OCI-LY7 (cell line): Measurements from ENCODE around the gene CACNA1I. TPM values are rescaled to one million over a fixed set of nuclear protein-coding genes. Genes with fewer than 3 reads are reported as not detected.

Source experiments
- BruUV-seq: library from RNA; stranded (reverse); fragments of 400-500 nt; replicated peaks from 2 replicates; lab custom pipeline; 2021; lab: Mats Ljungman, UMichigan
- CTCF ChIA-PET: fragments of 300-600 bp; sonication (Branson Sonifier 250); formaldehyde crosslinking; loops from one replicate; lab custom pipeline; 2022; ENCODE audit warnings: antibody characterized with exemption; ENCODE audit not compliant: unreplicated experiment; lab: Charles Lee
- POLR2A ChIA-PET: fragments of 300-600 bp; sonication (Branson Sonifier 250); formaldehyde crosslinking; loops from one replicate; lab custom pipeline; 2022; ENCODE audit warnings: antibody characterized with exemption; lab: Charles Lee
- DNase-seq: peaks from one replicate; pipeline ENCODE4 v3.0.0-alpha.2; 2015; ENCODE audit warnings: low spot score
- H2AFZ ChIP-seq: fragments of 200-600 bp; sonication (generic), shearing (Covaris generic); 2 replicates; pipeline ENCODE4 v1.6.1; 2014; ENCODE audit warnings: mild to moderate bottlenecking, antibody characterized with exemption, low read length, moderate library complexity
- H3K27ac ChIP-seq: fragments of 200-600 bp; sonication (generic); 2 replicates; pipeline ENCODE4 v1.5.1; 2014; ENCODE audit warnings: mixed run types, low read depth, mild to moderate bottlenecking, moderate library complexity, low read length, inconsistent platforms; ENCODE audit not compliant: poor library complexity, severe bottlenecking
- H3K36me3 ChIP-seq: fragments of 200-600 bp; sonication (generic); 2 replicates; pipeline ENCODE4 v1.6.1; 2014; ENCODE audit warnings: mild to moderate bottlenecking, antibody characterized with exemption, low read length, moderate library complexity, mixed read lengths; ENCODE audit not compliant: insufficient read depth
- H3K4me1 ChIP-seq: fragments of 200-600 bp; sonication (generic); 2 replicates; pipeline ENCODE4 v1.5.1; 2014; ENCODE audit warnings: mild to moderate bottlenecking, low read length; ENCODE audit not compliant: insufficient read depth, poor library complexity, severe bottlenecking
- H3K4me2 ChIP-seq: fragments of 200-600 bp; sonication (generic); 2 replicates; pipeline ENCODE4 v1.6.1; 2014; ENCODE audit warnings: mild to moderate bottlenecking, low read length
- H3K4me3 ChIP-seq: fragments of 200-600 bp; sonication (generic); 2 replicates; pipeline ENCODE4 v1.5.1; 2014; ENCODE audit warnings: mild to moderate bottlenecking, low read depth, low read length; ENCODE audit not compliant: poor library complexity, severe bottlenecking
- H3K79me2 ChIP-seq: fragments of 200-600 bp; sonication (generic); 2 replicates; pipeline ENCODE4 v1.6.1; 2016; ENCODE audit warnings: low read depth, mild to moderate bottlenecking, low read length, moderate library complexity, mixed read lengths; ENCODE audit not compliant: insufficient read depth
- H3K9me2 ChIP-seq: fragments of 200-600 bp; sonication (generic); 2 replicates; pipeline ENCODE4 v1.6.1; 2016; ENCODE audit warnings: mild to moderate bottlenecking, low read length, mixed read lengths; ENCODE audit not compliant: insufficient read depth
- H3K9me3 ChIP-seq: fragments of 200-600 bp; sonication (generic); 2 replicates; pipeline ENCODE4 v1.6.1; 2014; ENCODE audit warnings: mild to moderate bottlenecking, mixed run types, low read length, mixed read lengths
- H4K20me1 ChIP-seq: fragments of 200-600 bp; sonication (generic); 2 replicates; pipeline ENCODE4 v1.6.1; 2014; ENCODE audit warnings: mild to moderate bottlenecking, antibody characterized with exemption, low read length, moderate library complexity, mixed read lengths; ENCODE audit not compliant: insufficient read depth
- EZH2phosphoT487 ChIP-seq: fragments of 200-600 bp; sonication (generic); IDR thresholded peaks from 2 replicates; pipeline ENCODE4 v1.6.1; 2018; ENCODE audit warnings: low read depth, borderline replicate concordance, mild to moderate bottlenecking, mixed run types, antibody characterized with exemption, low read length, moderate library complexity, mixed read lengths
- intact Hi-C: fragments of 100-400 bp; cut with micrococcal nuclease; formaldehyde crosslinking; loops from one replicate; pipeline ENCODE4 v1.10.0; 2022; ENCODE audit not compliant: unreplicated experiment
- total RNA-seq, 2 experiments: library from RNA; depleted of rRNA in 1 of 2; stranded (reverse); fragments of >200 nt in 1 of 2; shearing (Covaris generic) in 1 of 2; gene quantifications; 2 replicates each; pipeline ENCODE4 v1.2.3, GENCODE V29; 2014 to 2022
- TF ChIP-seq, protein P1 (sequence below): fragments of 200-600 bp; sonication (generic); conservative IDR thresholded peaks from 2 replicates; pipeline ENCODE4 v1.5.1; 2014; ENCODE audit warnings: mild to moderate bottlenecking, antibody characterized with exemption, low read length, moderate library complexity, mixed read lengths

Gene CACNA1I
- total RNA-seq, 2 experiments from 2014 or later, result 0.03 TPM; not detected in 1

DNA sequence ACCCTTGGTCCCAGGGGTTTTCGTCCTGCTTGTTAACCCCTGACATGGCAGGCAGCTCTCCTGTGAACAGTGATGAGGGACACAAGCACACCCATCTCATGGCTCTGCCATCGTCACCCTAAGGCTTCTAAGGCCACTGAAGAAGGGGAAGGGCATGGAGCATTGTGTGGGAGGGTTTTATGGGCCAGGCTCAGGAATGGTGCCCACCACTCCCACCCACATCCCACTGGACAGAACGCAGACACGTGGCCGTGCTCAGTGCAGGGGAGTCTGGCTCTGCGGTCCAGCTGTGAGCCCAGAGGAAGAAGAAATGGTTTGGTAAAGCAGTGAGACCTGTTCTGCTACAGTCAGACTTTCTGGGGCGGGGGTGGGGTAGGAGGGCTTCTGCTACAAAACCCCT lies 130.0 kb downstream of the CACNA1I start:
- Histone ChIP-seq H3K4me3 (no peak overlapping the region), H3K36me3 (no peaks in the 10 kb centered on the region), H3K4me2 (no peak overlapping the region), H3K79me2 (no peaks in the 10 kb centered on the region), H3K27ac (no peak overlapping the region), H3K9me2 (no peaks in the 10 kb centered on the region), H2AFZ (no peak overlapping the region), H3K9me3 (no peaks in the 10 kb centered on the region), H4K20me1 (no peaks in the 10 kb centered on the region), H3K4me1 (no peaks in the 10 kb centered on the region)
- intact Hi-C loops, result no loop called here
- ChIA-PET CTCF (interaction anchor here (0.6 kb wide), 1 partner anchor 142 kb away, joined by 5 read pairs; no protein-coding TSS in a partner anchor), POLR2A (interaction anchor here (0.5 kb wide), 1 partner anchor 320 kb away, joined by 3 read pairs; no protein-coding TSS in a partner anchor)
- TF ChIP-seq, protein P1, sequence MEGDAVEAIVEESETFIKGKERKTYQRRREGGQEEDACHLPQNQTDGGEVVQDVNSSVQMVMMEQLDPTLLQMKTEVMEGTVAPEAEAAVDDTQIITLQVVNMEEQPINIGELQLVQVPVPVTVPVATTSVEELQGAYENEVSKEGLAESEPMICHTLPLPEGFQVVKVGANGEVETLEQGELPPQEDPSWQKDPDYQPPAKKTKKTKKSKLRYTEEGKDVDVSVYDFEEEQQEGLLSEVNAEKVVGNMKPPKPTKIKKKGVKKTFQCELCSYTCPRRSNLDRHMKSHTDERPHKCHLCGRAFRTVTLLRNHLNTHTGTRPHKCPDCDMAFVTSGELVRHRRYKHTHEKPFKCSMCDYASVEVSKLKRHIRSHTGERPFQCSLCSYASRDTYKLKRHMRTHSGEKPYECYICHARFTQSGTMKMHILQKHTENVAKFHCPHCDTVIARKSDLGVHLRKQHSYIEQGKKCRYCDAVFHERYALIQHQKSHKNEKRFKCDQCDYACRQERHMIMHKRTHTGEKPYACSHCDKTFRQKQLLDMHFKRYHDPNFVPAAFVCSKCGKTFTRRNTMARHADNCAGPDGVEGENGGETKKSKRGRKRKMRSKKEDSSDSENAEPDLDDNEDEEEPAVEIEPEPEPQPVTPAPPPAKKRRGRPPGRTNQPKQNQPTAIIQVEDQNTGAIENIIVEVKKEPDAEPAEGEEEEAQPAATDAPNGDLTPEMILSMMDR, result no peak
- no peak for TF ChIP-seq EZH2phosphoT487
- BruUV-seq, result no TSS peak
- DNase-seq, result no peak

DNA sequence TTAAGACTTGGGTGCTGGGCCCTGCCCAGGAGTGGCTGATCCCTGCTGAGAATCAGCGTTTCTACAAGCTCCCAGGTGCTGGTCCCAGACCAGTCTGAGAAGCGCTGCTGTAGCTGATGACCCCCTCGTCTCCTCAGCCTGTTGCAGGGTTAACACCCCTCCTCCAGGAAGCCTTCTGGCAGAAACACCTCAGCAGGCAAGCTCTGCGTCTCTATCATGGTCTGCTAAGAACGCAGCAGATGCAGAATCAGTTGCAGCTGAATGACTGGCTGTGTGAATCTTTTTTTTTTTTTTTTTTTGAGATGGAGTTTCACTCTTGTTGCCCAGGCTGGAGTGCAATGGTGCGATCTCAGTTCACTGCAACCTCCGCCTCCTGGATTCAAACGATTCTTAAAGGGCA lies 132.5 kb downstream of the CACNA1I start:
- Histone ChIP-seq H3K9me2 (no peaks in the 10 kb centered on the region), H3K36me3 (no peaks in the 10 kb centered on the region), H2AFZ (no peak overlapping the region), H3K4me2 (no peak overlapping the region), H4K20me1 (no peaks in the 10 kb centered on the region), H3K79me2 (no peaks in the 10 kb centered on the region), H3K4me3 (no peak overlapping the region), H3K9me3 (no peaks in the 10 kb centered on the region), H3K27ac (no peak overlapping the region), H3K4me1 (no peaks in the 10 kb centered on the region)
- no peak for DNase-seq
- CTCF ChIA-PET, result no interaction called here
- no peak for TF ChIP-seq EZH2phosphoT487
- TF ChIP-seq, protein P1, result no peak
- BruUV-seq, result no TSS peak
- POLR2A ChIA-PET, result interaction anchor here (0.6 to 0.7 kb wide), 2 partner anchors 297 to 490 kb away, joined by 4 to 5 read pairs; no protein-coding TSS in a partner anchor
- intact Hi-C loops, result no loop called here

DNA sequence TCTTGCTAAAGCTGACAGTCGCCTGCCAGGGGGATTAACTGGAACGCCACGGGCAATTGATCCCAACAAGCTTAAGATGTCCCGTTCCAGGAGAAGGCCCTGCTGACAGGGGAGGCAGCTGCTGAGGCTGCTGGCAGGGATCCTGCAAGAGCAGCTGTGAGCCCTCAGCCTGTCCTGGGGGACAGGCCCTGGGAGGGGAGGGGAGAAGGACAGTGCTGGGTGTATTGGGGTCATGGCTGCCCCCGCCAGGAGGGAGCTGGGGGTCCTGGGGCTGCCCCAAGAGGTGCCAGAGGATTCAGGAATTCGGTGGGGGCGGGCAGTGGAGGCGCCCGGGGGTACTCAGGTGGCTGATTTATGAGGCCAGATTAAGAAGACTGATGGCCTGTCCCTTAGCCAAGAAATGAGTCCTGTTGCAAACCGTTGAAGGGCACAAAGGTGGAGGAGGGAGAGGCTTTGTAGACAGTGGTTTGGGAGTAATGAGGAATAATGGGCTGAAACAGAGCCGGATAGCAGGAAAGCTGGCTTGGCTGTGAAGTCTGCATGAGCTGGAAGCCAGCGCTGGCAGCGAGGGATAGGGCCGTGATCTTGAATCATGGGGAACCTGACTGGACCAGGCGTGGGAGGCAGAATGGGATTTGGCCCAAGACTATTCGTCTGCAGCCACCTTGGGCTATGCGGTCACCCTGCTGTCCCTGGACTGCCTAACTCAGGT lies 133.5 kb downstream of the CACNA1I start:
- ChIA-PET POLR2A (interaction anchor here (0.6 to 0.7 kb wide), 2 partner anchors 280 to 489 kb away, joined by 5 to 10 read pairs; no protein-coding TSS in a partner anchor), CTCF (no interaction called here)
- Histone ChIP-seq H3K4me1 (no peaks in the 10 kb centered on the region), H4K20me1 (no peaks in the 10 kb centered on the region), H3K79me2 (no peaks in the 10 kb centered on the region), H2AFZ (no peak overlapping the region), H3K9me3 (no peaks in the 10 kb centered on the region), H3K4me3 (no peak overlapping the region), H3K27ac (no peak overlapping the region), H3K36me3 (no peaks in the 10 kb centered on the region), H3K4me2 (no peak overlapping the region), H3K9me2 (no peaks in the 10 kb centered on the region)
- DNase-seq, result no peak
- intact Hi-C loops, result no loop called here
- no TSS peak for BruUV-seq
- TF ChIP-seq, protein P1, result no peak
- no peak for TF ChIP-seq EZH2phosphoT487
